HEK293 (cell line): ENCODE data around the gene ZNF768.
A peak's percentile ranks its signal among the peaks of the same experiment; 100 is the strongest.

Experiments used
- GLI4 ChIP-seq: fragments of 450-650 bp; formaldehyde crosslinking; IDR thresholded peaks from 2 replicates; pipeline ENCODE4 v1.5.1; 2016; ENCODE audit warnings: missing biosample characterization, missing genetic modification characterization
- GLIS2 ChIP-seq: fragments of 450-650 bp; formaldehyde crosslinking; IDR thresholded peaks from 2 replicates; pipeline ENCODE4 v1.5.1; 2016; ENCODE audit warnings: missing biosample characterization, missing genetic modification characterization
- MZF1 ChIP-seq: fragments of 450-650 bp; formaldehyde crosslinking; IDR thresholded peaks from 2 replicates; pipeline ENCODE4 v1.5.1; 2017; ENCODE audit warnings: missing biosample characterization, missing genetic modification characterization, borderline replicate concordance
- RBAK ChIP-seq: fragments of 450-650 bp; formaldehyde crosslinking; IDR thresholded peaks from 2 replicates; pipeline ENCODE4 v1.5.1; 2016; ENCODE audit warnings: missing biosample characterization, missing genetic modification characterization
- REST ChIP-seq: fragments of 450-650 bp; formaldehyde crosslinking; IDR thresholded peaks from 2 replicates; pipeline ENCODE4 v1.5.1; 2016; ENCODE audit warnings: missing biosample characterization, missing genetic modification characterization
- SP2 ChIP-seq: fragments of 450-650 bp; formaldehyde crosslinking; IDR thresholded peaks from 2 replicates; pipeline ENCODE4 v1.5.1; 2016; ENCODE audit warnings: missing biosample characterization, missing genetic modification characterization
- ZBTB1 ChIP-seq: fragments of 450-650 bp; formaldehyde crosslinking; IDR thresholded peaks from 2 replicates; pipeline ENCODE4 v1.5.1; 2016; ENCODE audit warnings: missing biosample characterization, missing genetic modification characterization
- ZBTB10 ChIP-seq: fragments of 450-650 bp; formaldehyde crosslinking; IDR thresholded peaks from 2 replicates; pipeline ENCODE4 v1.5.1; 2016; ENCODE audit warnings: missing biosample characterization, missing genetic modification characterization
- ZBTB20 ChIP-seq: fragments of 450-650 bp; formaldehyde crosslinking; IDR thresholded peaks from 2 replicates; pipeline ENCODE4 v1.5.1; 2016; ENCODE audit warnings: missing biosample characterization, missing genetic modification characterization
- ZNF155 ChIP-seq: fragments of 450-650 bp; formaldehyde crosslinking; IDR thresholded peaks from 2 replicates; pipeline ENCODE4 v1.5.1; 2016; ENCODE audit warnings: missing biosample characterization, missing genetic modification characterization
- ZNF184 ChIP-seq: fragments of 450-650 bp; IDR thresholded peaks from 2 replicates; pipeline ENCODE4 v1.5.1; 2018; ENCODE audit warnings: missing biosample characterization, mild to moderate bottlenecking, missing genetic modification characterization
- ZNF202 ChIP-seq: fragments of 450-650 bp; formaldehyde crosslinking; IDR thresholded peaks from 2 replicates; pipeline ENCODE4 v1.5.1; 2016; ENCODE audit warnings: missing biosample characterization, missing genetic modification characterization, borderline replicate concordance
- ZNF23 ChIP-seq: fragments of 450-650 bp; formaldehyde crosslinking; IDR thresholded peaks from 2 replicates; pipeline ENCODE4 v1.5.1; 2016; ENCODE audit warnings: missing biosample characterization, missing genetic modification characterization, borderline replicate concordance
- ZNF26 ChIP-seq: fragments of 450-650 bp; formaldehyde crosslinking; IDR thresholded peaks from 2 replicates; pipeline ENCODE4 v1.5.1; 2016; ENCODE audit warnings: missing biosample characterization, missing genetic modification characterization
- ZNF350 ChIP-seq: fragments of 450-650 bp; formaldehyde crosslinking; IDR thresholded peaks from 2 replicates; pipeline ENCODE4 v1.5.0; 2017; ENCODE audit warnings: missing biosample characterization, mild to moderate bottlenecking, missing genetic modification characterization
- ZNF362 ChIP-seq: fragments of 450-650 bp; formaldehyde crosslinking; IDR thresholded peaks from 2 replicates; pipeline ENCODE4 v1.5.1; 2016; ENCODE audit warnings: missing biosample characterization, missing genetic modification characterization
- ZNF37A ChIP-seq: fragments of 450-650 bp; IDR thresholded peaks from 2 replicates; pipeline ENCODE4 v1.5.1; 2018; ENCODE audit warnings: missing biosample characterization, missing genetic modification characterization
- ZNF391 ChIP-seq: fragments of 450-650 bp; formaldehyde crosslinking; IDR thresholded peaks from 2 replicates; pipeline ENCODE4 v1.5.1; 2016; ENCODE audit warnings: low read depth, missing biosample characterization, missing genetic modification characterization, borderline replicate concordance
- ZNF544 ChIP-seq: fragments of 450-650 bp; formaldehyde crosslinking; IDR thresholded peaks from 2 replicates; pipeline ENCODE4 v1.5.0; 2017; ENCODE audit warnings: missing biosample characterization, missing genetic modification characterization
- ZNF555 ChIP-seq: fragments of 450-650 bp; formaldehyde crosslinking; conservative IDR thresholded peaks from 2 replicates; pipeline ENCODE4 v1.5.1; 2017; ENCODE audit warnings: missing biosample characterization, mild to moderate bottlenecking, missing genetic modification characterization, inconsistent platforms
- ZNF645 ChIP-seq: fragments of 450-650 bp; formaldehyde crosslinking; IDR thresholded peaks from 2 replicates; pipeline ENCODE4; 2016; ENCODE audit warnings: missing biosample characterization, missing genetic modification characterization
- ZXDB ChIP-seq: fragments of 450-650 bp; formaldehyde crosslinking; IDR thresholded peaks from 2 replicates; pipeline ENCODE4 v1.5.1; 2016; ENCODE audit warnings: missing biosample characterization, missing genetic modification characterization
- TF ChIP-seq, protein P1 (sequence below): fragments of 450-650 bp; formaldehyde crosslinking; IDR thresholded peaks from 2 replicates; pipeline ENCODE4 v1.5.1; 2016; ENCODE audit warnings: missing biosample characterization, missing genetic modification characterization
- TF ChIP-seq, protein P2 (sequence below): fragments of 450-650 bp; formaldehyde crosslinking; IDR thresholded peaks from 2 replicates; pipeline ENCODE4 v1.5.1; 2016; ENCODE audit warnings: missing biosample characterization, missing genetic modification characterization

ZNF768 gene

DNA sequence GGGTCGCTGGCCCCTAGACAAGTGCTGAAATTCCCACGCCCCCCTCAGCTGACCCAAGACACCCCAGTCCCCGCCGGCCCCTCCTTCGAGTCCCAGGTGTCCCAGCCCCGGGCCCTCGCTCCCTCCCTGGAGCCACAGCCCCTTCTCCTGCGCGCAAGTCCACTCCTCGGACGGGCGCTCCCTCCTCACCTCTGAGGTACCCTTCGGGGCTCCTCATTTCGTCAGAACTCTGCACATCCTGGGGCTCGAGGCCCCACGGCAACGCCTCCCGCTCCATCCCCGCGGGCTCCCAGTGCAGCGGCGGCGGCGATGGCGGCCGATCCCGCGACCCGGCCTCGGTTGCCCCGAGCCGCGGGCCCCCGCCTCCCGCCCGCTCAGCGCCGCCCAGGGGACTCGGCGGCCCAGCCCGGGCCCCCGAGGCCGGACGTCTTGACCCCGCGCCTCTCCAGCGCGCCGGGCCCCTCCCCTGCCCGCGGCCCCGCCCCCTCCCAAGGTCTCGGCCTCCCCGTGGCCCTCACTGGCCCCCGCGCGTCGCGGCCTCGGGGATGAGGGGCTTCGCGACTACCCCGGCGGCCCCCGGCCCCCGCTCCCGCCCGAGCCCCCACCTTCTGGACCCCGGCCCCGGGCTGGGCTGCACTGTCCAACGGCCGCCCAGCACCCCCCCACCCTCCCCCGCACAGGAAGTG is at the start of gene ZNF768 (continued):
- no peak for TF ChIP-seq ZNF26 (tag by site-specific recombination)
- TF ChIP-seq RBAK (tag by site-specific recombination) = no peak
- TF ChIP-seq ZBTB20 (tag by site-specific recombination) = peak; percentile 45; the same call in 1 of the 2 replicates
- no peak for TF ChIP-seq ZBTB10
- peak; percentile 22; the same call in 1 of the 2 replicates for TF ChIP-seq ZNF645 (tag by site-specific recombination)
- TF ChIP-seq MZF1 = no peak
- peak; percentile 33 for TF ChIP-seq SP2 (tag by site-specific recombination)
- TF ChIP-seq ZXDB (tag by site-specific recombination) = 0 out of 2 replicates have a peak, but pooled peaks have one; percentile 23
- TF ChIP-seq ZNF155 (tag by site-specific recombination) = no peak
- no peak for TF ChIP-seq ZNF23 (tag by site-specific recombination)
- no peak; the same call in 1 of the 2 replicates for TF ChIP-seq GLIS2
- TF ChIP-seq GLI4 (tag by site-specific recombination) = no peak
- TF ChIP-seq ZNF555 (tag by site-specific recombination) = no peak
- TF ChIP-seq, protein P1, sequence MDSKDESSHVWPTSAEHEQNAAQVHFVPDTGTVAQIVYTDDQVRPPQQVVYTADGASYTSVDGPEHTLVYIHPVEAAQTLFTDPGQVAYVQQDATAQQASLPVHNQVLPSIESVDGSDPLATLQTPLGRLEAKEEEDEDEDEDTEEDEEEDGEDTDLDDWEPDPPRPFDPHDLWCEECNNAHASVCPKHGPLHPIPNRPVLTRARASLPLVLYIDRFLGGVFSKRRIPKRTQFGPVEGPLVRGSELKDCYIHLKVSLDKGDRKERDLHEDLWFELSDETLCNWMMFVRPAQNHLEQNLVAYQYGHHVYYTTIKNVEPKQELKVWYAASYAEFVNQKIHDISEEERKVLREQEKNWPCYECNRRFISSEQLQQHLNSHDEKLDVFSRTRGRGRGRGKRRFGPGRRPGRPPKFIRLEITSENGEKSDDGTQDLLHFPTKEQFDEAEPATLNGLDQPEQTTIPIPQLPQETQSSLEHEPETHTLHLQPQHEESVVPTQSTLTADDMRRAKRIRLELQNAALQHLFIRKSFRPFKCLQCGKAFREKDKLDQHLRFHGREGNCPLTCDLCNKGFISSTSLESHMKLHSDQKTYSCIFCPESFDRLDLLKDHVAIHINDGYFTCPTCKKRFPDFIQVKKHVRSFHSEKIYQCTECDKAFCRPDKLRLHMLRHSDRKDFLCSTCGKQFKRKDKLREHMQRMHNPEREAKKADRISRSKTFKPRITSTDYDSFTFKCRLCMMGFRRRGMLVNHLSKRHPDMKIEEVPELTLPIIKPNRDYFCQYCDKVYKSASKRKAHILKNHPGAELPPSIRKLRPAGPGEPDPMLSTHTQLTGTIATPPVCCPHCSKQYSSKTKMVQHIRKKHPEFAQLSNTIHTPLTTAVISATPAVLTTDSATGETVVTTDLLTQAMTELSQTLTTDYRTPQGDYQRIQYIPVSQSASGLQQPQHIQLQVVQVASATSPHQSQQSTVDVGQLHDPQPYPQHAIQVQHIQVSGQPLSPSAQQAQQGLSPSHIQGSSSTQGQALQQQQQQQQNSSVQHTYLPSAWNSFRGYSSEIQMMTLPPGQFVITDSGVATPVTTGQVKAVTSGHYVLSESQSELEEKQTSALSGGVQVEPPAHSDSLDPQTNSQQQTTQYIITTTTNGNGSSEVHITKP (tag by site-specific recombination) = no peak
- TF ChIP-seq ZNF350 (tag by site-specific recombination) = no peak
- no peak for TF ChIP-seq ZNF544
- TF ChIP-seq REST (tag by site-specific recombination) = peak; percentile 98
- no peak for TF ChIP-seq ZNF362 (tag by site-specific recombination)
- TF ChIP-seq ZNF184 = 0 out of 2 replicates have a peak, but pooled peaks have one; percentile 20
- peak; percentile 51; the same call in 1 of the 2 replicates for TF ChIP-seq ZNF391 (tag by site-specific recombination)
- TF ChIP-seq ZNF37A (tag by site-specific recombination) = no peak
- TF ChIP-seq, protein P2, sequence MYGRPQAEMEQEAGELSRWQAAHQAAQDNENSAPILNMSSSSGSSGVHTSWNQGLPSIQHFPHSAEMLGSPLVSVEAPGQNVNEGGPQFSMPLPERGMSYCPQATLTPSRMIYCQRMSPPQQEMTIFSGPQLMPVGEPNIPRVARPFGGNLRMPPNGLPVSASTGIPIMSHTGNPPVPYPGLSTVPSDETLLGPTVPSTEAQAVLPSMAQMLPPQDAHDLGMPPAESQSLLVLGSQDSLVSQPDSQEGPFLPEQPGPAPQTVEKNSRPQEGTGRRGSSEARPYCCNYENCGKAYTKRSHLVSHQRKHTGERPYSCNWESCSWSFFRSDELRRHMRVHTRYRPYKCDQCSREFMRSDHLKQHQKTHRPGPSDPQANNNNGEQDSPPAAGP (tag by site-specific recombination) = peak; percentile 65; the same call in 1 of the 2 replicates
- TF ChIP-seq ZBTB1 (tag by site-specific recombination) = 0 out of 2 replicates have a peak, but pooled peaks have one; percentile 22
- TF ChIP-seq ZNF202 (tag by site-specific recombination) = no peak
